IMR-90 (cell line): Measurements from ENCODE around the gene ONECUT1. TPM values are rescaled to one million over a fixed set of nuclear protein-coding genes. Genes with fewer than 3 reads are reported as not detected.

Experiments
- ATAC-seq: fragments of 200-7000 bp; cut with Tn5 transposase; 2 replicates; pipeline ENCODE4 v1.9.1; 2020; ENCODE audit warnings: low read depth, mild to moderate bottlenecking, moderate library complexity
- BruUV-seq: library from RNA; stranded (reverse); fragments of 400-500 nt; replicated peaks from 2 replicates; lab custom pipeline; 2021; lab: Mats Ljungman, UMichigan
- CTCF ChIA-PET: fragments of 300-600 bp; formaldehyde crosslinking; extraction: SDS; loops from one replicate; lab custom pipeline; 2021; ENCODE audit warnings: antibody characterized with exemption; lab: Yijun Ruan, JAX
- POLR2A ChIA-PET: fragments of 300-600 bp; sonication (Branson Sonifier 250); formaldehyde crosslinking; loops from one replicate; lab custom pipeline; 2022; ENCODE audit warnings: antibody characterized with exemption; ENCODE audit not compliant: unreplicated experiment; lab: Charles Lee
- DNase-seq: peaks from one replicate; pipeline ENCODE4 v3.0.0; 2013
- H2AFZ ChIP-seq: replicated peaks from 2 replicates; pipeline ENCODE3; 2013; ENCODE audit warnings: low read length, mild to moderate bottlenecking; ENCODE audit not compliant: poor library complexity
- H2AK5ac ChIP-seq: 2 replicates; pipeline ENCODE4 v1.6.1; 2013; ENCODE audit warnings: low read depth, low read length, inconsistent platforms
- H2AK9ac ChIP-seq: replicated peaks from 2 replicates; pipeline ENCODE3; 2013; ENCODE audit warnings: mild to moderate bottlenecking, low read depth, low read length, moderate library complexity; ENCODE audit not compliant: poor library complexity
- H2BK120ac ChIP-seq: 2 replicates; pipeline ENCODE4 v1.6.1; 2013; ENCODE audit warnings: low read depth, low read length, inconsistent platforms
- H2BK15ac ChIP-seq: 3 replicates; pipeline ENCODE4 v1.6.1; 2013; ENCODE audit warnings: low read depth, low read length, inconsistent platforms
- H2BK20ac ChIP-seq: 2 replicates; pipeline ENCODE4 v1.6.1; 2013; ENCODE audit warnings: low read depth, mild to moderate bottlenecking, inconsistent platforms, low read length, moderate library complexity
- H2BK5ac ChIP-seq: 2 replicates; pipeline ENCODE4 v1.6.1; 2013; ENCODE audit warnings: mild to moderate bottlenecking, low read depth, low read length, inconsistent platforms; ENCODE audit not compliant: poor library complexity, severe bottlenecking
- H3K14ac ChIP-seq: replicated peaks from 2 replicates; pipeline ENCODE4 v1.6.1; 2013; ENCODE audit warnings: low read depth, low read length, inconsistent platforms
- H3K18ac ChIP-seq: 2 replicates; pipeline ENCODE4 v1.6.1; 2013; ENCODE audit warnings: low read depth, low read length, control low read depth
- H3K23ac ChIP-seq: 2 replicates; pipeline ENCODE4 v1.6.1; 2013; ENCODE audit warnings: low read depth, low read length, inconsistent platforms
- H3K27ac ChIP-seq: 2 replicates; pipeline ENCODE4 v1.5.1; 2013; ENCODE audit warnings: mild to moderate bottlenecking, control low read depth, low read length; ENCODE audit not compliant: insufficient read depth
- H3K27me3 ChIP-seq: 2 replicates; pipeline ENCODE4 v1.6.1; 2013; ENCODE audit warnings: low read length; ENCODE audit not compliant: control insufficient read depth, insufficient read depth
- H3K36me3 ChIP-seq: 2 replicates; pipeline ENCODE4 v1.6.1; 2013; ENCODE audit warnings: low read length, mixed read lengths; ENCODE audit not compliant: control insufficient read depth, insufficient read depth
- H3K4ac ChIP-seq: 2 replicates; pipeline ENCODE4 v1.6.1; 2013; ENCODE audit warnings: low read depth, low read length, inconsistent platforms
- H3K4me1 ChIP-seq: 2 replicates; pipeline ENCODE4 v1.6.1; 2013; ENCODE audit warnings: low read length, mixed read lengths; ENCODE audit not compliant: control insufficient read depth, insufficient read depth
- H3K4me2 ChIP-seq: 2 replicates; pipeline ENCODE4 v1.6.1; 2013; ENCODE audit warnings: low read depth, mild to moderate bottlenecking, control low read depth, low read length, moderate library complexity
- H3K4me3 ChIP-seq: 2 replicates; pipeline ENCODE4 v1.5.1; 2013; ENCODE audit warnings: low read depth, mild to moderate bottlenecking, control low read depth, low read length, moderate library complexity; ENCODE audit not compliant: insufficient read depth
- H3K56ac ChIP-seq: 2 replicates; pipeline ENCODE4 v1.6.1; 2013; ENCODE audit warnings: low read length, inconsistent platforms; ENCODE audit not compliant: insufficient read depth; ENCODE audit errors: extremely low read depth
- H3K79me1 ChIP-seq, 2 experiments: 2 replicates each; pipeline ENCODE4 v1.6.1; 2013; ENCODE audit warnings: low read length in 2 of 2, inconsistent platforms in 1 of 2, low read depth in 1 of 2
- H3K9ac ChIP-seq: 2 replicates; pipeline ENCODE4 v1.6.1; 2013; ENCODE audit warnings: low read depth, low read length, control low read depth
- H3K9me1 ChIP-seq: 2 replicates; pipeline ENCODE4 v1.6.1; 2013; ENCODE audit warnings: low read length, inconsistent platforms; ENCODE audit not compliant: insufficient read depth
- H3K9me3 ChIP-seq: 2 replicates; pipeline ENCODE4 v1.6.1; 2013; ENCODE audit warnings: low read length; ENCODE audit not compliant: control insufficient read depth, insufficient read depth
- H4K20me1 ChIP-seq: 2 replicates; pipeline ENCODE4 v1.6.1; 2013; ENCODE audit warnings: low read length, inconsistent platforms; ENCODE audit not compliant: insufficient read depth
- H4K5ac ChIP-seq: 2 replicates; pipeline ENCODE4 v1.6.1; 2013; ENCODE audit warnings: mild to moderate bottlenecking, low read depth, low read length, control low read depth
- H4K8ac ChIP-seq, 2 experiments: 2 replicates each; pipeline ENCODE4 v1.6.1; 2013; ENCODE audit warnings: low read depth in 2 of 2, low read length in 2 of 2, control low read depth in 1 of 2, inconsistent platforms in 1 of 2
- H4K91ac ChIP-seq: 2 replicates; pipeline ENCODE4 v1.6.1; 2013; ENCODE audit warnings: low read depth, low read length, inconsistent platforms; ENCODE audit not compliant: insufficient read depth
- ELK1 ChIP-seq: fragments of 150-350 bp; IDR thresholded peaks from 2 replicates; pipeline ENCODE4 v1.6.1; 2016; ENCODE audit warnings: low read depth, mild to moderate bottlenecking, low read length, moderate library complexity, borderline replicate concordance
- FOS ChIP-seq: fragments of 150-350 bp; IDR thresholded peaks from 2 replicates; pipeline ENCODE4 v1.6.1; 2016; ENCODE audit warnings: low read depth, low read length
- RFX5 ChIP-seq: IDR thresholded peaks from 2 replicates; pipeline ENCODE4 v1.8.0; 2012; ENCODE audit warnings: low read depth, mild to moderate bottlenecking, low read length, moderate library complexity
- WGBS, 2 experiments: methylation state at CpG; one replicate each; pipeline versions ENCODE4 v1.1.5 to v1.1.7; 2013; ENCODE audit warnings: missing lambda C conversion rate in 2 of 2; ENCODE audit not compliant: insufficient read length in 1 of 2; ENCODE audit errors: extremely low coverage in 2 of 2; 5-methylcytosine and 5-hydroxymethylcytosine counted together
- dilution Hi-C: fragments of 300-500 bp; cut with HindIII; formaldehyde crosslinking; loops from one replicate; pipeline ENCODE4 v1.14.3; 2018; ENCODE audit warnings: low sequenced_read_pairs; ENCODE audit not compliant: unreplicated experiment
- in situ Hi-C: fragments of 300-500 bp; cut with MboI; formaldehyde crosslinking; loops from 3 replicates; pipeline ENCODE4 v1.14.3; 2019; ENCODE audit warnings: low sequenced_read_pairs, inconsistent platforms, mixed read lengths
- intact Hi-C: fragments of 100-400 bp; cut with micrococcal nuclease; formaldehyde crosslinking; loops from 2 replicates; pipeline ENCODE4 v1.10.0; 2022
- polyA plus RNA-seq, 3 experiments: library from polyadenylated mRNA; depleted of rRNA; stranded (reverse); fragments of >200 nt; gene quantifications; 2 replicates each; pipeline ENCODE4 v1.2.3, GENCODE V29; 2012; ENCODE audit warnings: low replicate concordance in 1 of 3
- total RNA-seq: library from RNA; depleted of rRNA; stranded (reverse); fragments of >200 nt; gene quantifications from 2 replicates; pipeline ENCODE4 v1.2.3, GENCODE V29; 2012

Gene ONECUT1
- total and polyA plus RNA-seq, 2 of the 4 experiments (the other 2 are of a cell fraction): not detected

GRCh38 chr15:52732551-52732950 lies 57.6 kb downstream of the ONECUT1 start:
- Histone ChIP-seq H3K4ac (no peak overlapping the region), H3K9me1 (no peaks in the 10 kb centered on the region), H4K8ac (no peak overlapping the region), H2BK15ac (no peak overlapping the region), H3K23ac (no peak overlapping the region), H4K5ac (no peak overlapping the region), H3K79me1 (no peaks in the 10 kb centered on the region), H3K9ac (no peak overlapping the region), H2BK120ac (no peak overlapping the region), H4K91ac (no peak overlapping the region), H3K4me3 (no peak overlapping the region), H3K56ac (no peak overlapping the region), H2AK9ac (no peak overlapping the region), H2BK20ac (no peak overlapping the region), H3K18ac (no peak overlapping the region), H4K20me1 (no peaks in the 10 kb centered on the region), H3K4me2 (no peak overlapping the region), H2AK5ac (no peak overlapping the region), H3K27me3 (no peaks in the 10 kb centered on the region), H2AFZ (no peak overlapping the region), H3K27ac (no peak overlapping the region), H3K9me3 (no peaks in the 10 kb centered on the region), H2BK5ac (no peak overlapping the region), H3K14ac (no peak overlapping the region), H3K4me1 (no peaks in the 10 kb centered on the region), H3K36me3 (no peaks in the 10 kb centered on the region)
- ChIA-PET CTCF (no interaction called here), POLR2A (interaction anchor here (0.6 kb wide), 1 partner anchor 69 kb away, joined by 6 read pairs; no protein-coding TSS in a partner anchor)
- ATAC-seq: no peak
- in situ Hi-C loops: loop anchor here (10.0 kb wide), 1 partner anchor 398 kb away; no protein-coding TSS in a partner anchor
- TF ChIP-seq RFX5: no peak
- TF ChIP-seq FOS: no peak
- no peak for TF ChIP-seq ELK1
- intact Hi-C loops: loop anchor here (5.0 to 10.0 kb wide), 2 partner anchors 168 to 400 kb away; partner anchors contain the start of gene ARPP19
- no TSS peak for BruUV-seq
- no CpG with 5 or more reads among the region's 3 CpGs for WGBS, 2 experiments
- dilution Hi-C loops: no loop called here
- no peak for DNase-seq
